RKO (cell line): ENCODE results near the gene SNRNP40.
"Not testable (repeated sequence)": the region's sequence is repeated elsewhere in the genome, so short reads cannot be mapped to it uniquely, and the experiment has no call there.

Experiments
- DNase-seq: peaks from one replicate; pipeline ENCODE4 v3.0.0-alpha.2; 2016; ENCODE audit warnings: low spot score

Gene SNRNP40

GRCh38 chr1:31282426-31282825, 14.2 kb downstream of the SNRNP40 start:
- not testable (repeated sequence) for DNase-seq

DNA sequence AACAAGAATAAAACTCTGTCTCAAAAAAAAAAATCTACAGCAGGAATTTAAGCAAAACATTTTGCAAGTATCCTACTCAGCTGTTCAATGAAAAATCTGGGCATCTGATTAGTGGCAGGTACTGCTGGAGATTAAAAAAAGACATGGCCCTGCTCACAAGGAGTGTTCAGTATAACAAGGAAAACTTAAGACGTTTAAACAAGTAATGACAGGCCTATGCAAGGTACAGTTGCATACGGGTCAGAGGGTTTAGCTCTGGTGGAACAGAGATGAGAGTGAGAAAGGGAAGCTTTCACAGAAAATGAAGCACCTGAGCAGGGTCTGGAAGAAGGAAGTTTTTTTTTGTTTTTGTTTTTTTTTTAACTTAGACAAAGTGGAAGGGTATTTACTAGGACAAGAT, 23.0 kb downstream of the SNRNP40 start:
- no peak for DNase-seq

DNA sequence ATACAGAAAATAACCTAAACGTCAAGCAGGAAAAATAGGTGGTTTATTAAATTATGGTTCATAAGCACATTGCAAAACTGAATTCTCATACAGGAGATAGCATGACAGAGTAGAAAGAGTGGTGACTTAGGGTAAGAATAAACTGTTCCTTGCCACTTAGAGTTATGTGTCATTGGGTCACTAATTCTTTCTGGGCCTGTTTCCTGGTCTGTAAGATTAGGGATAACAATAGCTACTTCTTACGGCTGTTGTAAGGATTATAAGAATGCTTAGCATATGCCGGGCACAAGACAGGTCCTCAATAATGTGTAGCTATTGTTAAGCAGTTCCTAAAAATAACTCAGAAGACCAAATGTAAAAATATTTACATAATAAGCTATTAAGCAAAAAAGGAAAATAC, 24.2 kb downstream of the SNRNP40 start:
- no peak for DNase-seq

DNA sequence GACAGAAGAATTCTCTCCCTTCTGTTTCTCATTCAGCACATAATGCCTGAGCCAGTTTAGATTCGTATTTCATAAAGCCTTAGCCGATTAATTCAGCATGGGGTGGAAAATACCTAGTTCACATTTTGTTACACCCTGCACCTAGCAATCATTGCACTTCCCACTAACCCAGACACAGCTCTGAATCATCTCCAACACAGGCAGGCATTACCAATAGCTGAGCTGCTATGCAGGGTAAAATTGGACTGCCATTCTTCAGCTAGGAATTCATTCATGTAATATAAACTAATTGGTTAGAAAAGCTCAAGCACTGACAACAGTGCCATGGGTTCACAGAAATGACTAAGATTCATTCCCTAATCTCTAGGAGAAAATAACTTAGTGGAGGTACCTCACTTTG, 30.0 kb downstream of the SNRNP40 start:
- DNase-seq, result no peak

GRCh38 chr1:31264790-31265386, 31.7 kb downstream of the SNRNP40 start:
- no peak for DNase-seq

- DNase-seq, result no peak
Measured at GRCh38 chr1:31263408-31263807, 33.2 kb downstream of the SNRNP40 start.

- not testable (repeated sequence) for DNase-seq
Measured at GRCh38 chr1:31262393-31262792, 34.2 kb downstream of the SNRNP40 start.

DNA sequence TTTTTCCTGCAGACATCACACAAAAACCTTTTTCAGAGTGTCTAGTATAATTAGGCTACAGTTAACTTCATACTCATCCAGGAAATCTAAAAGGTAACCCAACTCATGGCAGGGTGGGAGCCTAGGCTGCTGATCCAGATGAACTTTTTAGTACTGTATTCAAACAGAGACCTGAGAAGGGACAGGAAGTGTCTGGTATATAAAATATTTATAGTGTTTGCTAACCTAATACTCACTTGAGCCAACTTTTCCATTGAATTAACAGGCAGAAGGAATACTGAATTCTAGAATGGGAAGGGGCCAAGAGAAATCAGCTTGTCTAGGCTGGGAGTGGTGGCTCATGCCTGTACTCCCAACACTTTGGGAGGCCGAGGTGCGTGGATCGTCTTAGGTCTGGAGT, 34.7 kb downstream of the SNRNP40 start:
- no peak for DNase-seq

GRCh38 chr1:31259746-31260145, 36.8 kb downstream of the SNRNP40 start:
- no peak for DNase-seq

- DNase-seq, result no peak
Measured at GRCh38 chr1:31258581-31258980, 38.0 kb downstream of the SNRNP40 start.

- no peak for DNase-seq
Measured at GRCh38 chr1:31257213-31257612, 39.4 kb downstream of the SNRNP40 start.

GRCh38 chr1:31249854-31250253, 46.7 kb downstream of the SNRNP40 start:
- no peak for DNase-seq

DNA sequence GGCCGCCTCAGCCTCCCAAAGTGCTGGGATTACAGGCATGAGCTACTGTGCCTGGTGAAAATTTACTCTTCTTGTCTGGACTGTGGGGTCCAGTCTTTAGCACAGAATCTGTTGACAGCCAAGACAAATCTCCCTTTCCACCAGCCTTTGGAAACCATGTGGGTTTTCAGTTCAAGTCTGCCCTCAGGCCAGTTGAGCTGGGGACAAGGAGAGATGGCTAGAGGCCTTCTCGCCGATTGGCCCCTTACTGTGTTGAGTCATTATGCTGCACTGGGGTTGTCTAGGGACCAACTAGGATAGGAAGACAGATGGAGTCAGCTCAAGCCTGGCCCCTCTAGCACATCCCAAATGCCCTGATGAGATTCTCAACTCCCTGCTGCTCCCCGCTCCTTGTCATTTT, 48.3 kb downstream of the SNRNP40 start:
- DNase-seq, result no peak

DNA sequence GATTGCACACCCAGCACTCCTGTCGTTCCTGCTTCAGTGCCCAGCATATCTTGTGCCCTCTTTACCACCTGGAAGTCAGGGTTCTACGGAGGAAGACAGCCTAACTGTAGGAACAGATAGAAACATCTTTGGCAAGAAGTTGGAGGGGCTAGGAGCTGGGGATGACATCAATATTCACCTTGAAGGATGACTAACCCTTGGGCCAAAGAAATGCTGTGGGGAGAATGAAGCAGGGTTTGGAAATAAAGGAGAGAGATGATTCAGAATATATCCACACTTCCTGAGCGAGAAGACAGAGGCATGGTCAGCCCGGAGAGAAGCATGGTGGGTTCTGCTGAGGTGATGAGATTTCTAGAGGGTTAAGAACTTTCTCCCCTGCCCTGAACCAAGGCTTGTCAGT, 52.3 kb downstream of the SNRNP40 start:
- no peak for DNase-seq

- DNase-seq, result no peak
Measured at GRCh38 chr1:31243501-31244286, 52.9 kb downstream of the SNRNP40 start.

DNA sequence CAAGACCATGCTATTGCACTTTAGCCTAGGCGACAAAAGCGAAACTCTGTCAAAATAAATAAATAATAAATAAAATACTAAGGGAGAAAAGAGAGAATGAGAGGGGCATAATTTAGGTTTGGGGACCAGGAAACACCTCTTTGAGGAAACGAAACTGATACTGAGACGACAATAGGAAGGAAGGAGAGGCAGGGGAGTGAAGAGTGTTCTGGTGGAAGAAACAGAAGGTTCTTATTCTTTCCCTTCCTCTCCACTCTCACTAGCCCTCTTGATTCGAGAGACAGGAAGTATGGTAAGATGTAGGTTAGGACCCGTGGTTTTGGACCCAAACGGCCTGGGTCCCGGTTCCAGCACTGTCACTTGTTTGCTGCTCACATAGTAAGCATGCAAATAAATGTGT, 55.3 kb downstream of the SNRNP40 start:
- no peak for DNase-seq

- DNase-seq, result no peak
Measured at GRCh38 chr1:31239653-31240241, 56.8 kb downstream of the SNRNP40 start, which contains the start of gene NKAIN1. Gene NKAIN1 (minus strand): TSS chr1:31239887. CDS start chr1:31239547, 340 bp downstream.

DNA sequence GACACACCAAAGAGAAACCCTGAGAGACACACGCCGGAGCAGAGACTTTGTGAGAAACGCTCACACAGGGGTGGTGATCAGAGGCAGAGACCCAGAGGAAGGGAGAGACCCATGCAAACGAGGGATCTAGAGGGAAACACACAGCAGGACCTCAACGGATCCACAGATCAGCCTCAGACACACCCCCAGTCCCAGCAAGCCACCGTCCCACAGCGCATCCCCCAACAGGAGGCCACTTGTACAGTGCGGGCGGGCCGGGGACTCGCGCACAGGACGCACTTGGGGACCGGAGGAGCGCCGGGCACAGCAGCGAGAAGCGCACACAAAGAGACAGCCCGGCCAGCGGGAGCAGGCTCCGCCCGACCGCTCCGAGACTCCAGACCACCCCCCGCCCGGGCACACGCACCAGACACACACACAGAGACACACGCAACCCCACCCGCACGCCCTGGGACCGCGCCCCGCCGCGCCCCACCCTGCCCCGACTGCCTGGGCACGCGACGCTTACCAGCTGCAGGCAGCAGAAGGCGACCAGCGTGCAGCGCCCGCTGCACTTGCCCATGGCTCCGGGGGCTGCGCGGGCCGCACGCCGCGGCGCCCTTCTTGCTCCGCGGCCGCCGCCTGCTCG, 57.5 kb downstream of the SNRNP40 start:
- no peak for DNase-seq

- DNase-seq, result no peak
Measured at GRCh38 chr1:31238612-31238985, 58.0 kb downstream of the SNRNP40 start.

- DNase-seq, result no peak
Measured at GRCh38 chr1:31234870-31235269, 61.7 kb downstream of the SNRNP40 start.

DNA sequence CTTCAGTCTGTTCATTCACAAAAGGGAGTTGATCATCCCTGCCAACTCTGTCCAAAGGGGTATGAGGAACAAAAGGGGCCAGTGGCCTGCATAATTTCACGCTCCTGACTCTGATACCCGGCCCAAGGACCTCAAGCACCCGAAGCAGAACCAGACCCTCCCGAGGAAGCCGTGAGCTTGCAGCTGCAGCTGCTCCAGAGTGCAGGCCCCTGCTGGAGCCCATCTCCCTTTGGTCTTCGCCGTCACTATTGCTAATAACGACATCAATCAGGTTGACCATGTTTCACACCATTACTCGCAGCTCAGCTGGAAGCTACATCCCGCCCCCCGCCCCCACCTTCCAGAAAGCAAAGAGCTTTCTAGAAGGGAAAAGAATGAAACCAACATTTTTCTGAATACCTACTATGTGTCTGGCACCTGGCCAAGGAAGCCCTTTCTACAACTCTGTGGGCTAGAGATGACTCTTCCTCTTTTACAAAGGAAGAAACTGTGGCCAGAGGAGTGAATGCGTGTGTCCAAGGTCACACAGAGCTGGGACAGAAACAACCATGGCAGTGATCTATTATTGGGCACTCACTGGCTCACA, 62.4 kb downstream of the SNRNP40 start:
- no peak for DNase-seq

DNA sequence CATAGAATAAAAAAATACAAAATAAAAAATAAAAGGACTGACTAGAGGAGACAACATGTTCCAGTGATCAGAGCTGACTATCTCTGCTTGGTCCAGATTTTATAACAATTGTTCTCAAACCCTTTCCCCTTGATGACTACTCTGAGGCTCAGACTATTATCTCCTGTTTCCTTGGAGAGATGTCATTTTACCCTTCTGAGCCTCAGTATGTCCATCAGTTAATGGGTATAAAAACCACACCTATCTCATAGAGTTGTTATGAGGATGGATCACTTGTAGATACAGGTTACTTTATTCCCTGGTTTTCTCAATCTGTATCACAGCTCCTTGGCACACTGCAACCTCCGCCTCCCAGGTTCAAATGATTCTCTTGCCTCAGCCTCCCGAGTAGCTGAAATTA, 63.9 kb downstream of the SNRNP40 start:
- no peak for DNase-seq

- no peak for DNase-seq
Measured at GRCh38 chr1:31231802-31232201, 64.8 kb downstream of the SNRNP40 start.
